Mesothelial cell of epicardium (in vitro differentiated cells): Measurements from ENCODE around the gene SH3BGRL2. TPM values are rescaled to one million over a fixed set of nuclear protein-coding genes. Genes with fewer than 3 reads are reported as not detected.
A peak's percentile ranks its signal among the peaks of the same experiment; 100 is the strongest.

ENCODE experiments used
- DNase-seq, 2 experiments: peaks; one replicate each; pipeline ENCODE4 v3.0.0; 2021; ENCODE audit warnings: low spot score in 2 of 2; ENCODE audit not compliant: unreplicated experiment in 2 of 2
- H3K27ac Mint-ChIP-seq: 2 replicates; pipeline ENCODE4 v1.8.0; 2021; ENCODE audit warnings: mixed read lengths
- H3K27me3 Mint-ChIP-seq: 2 replicates; pipeline ENCODE4 v1.8.0; 2021; ENCODE audit warnings: low read depth, mixed read lengths
- H3K36me3 Mint-ChIP-seq: 2 replicates; pipeline ENCODE4 v1.8.0; 2021; ENCODE audit warnings: mixed read lengths
- H3K4me1 Mint-ChIP-seq: 2 replicates; pipeline ENCODE4 v1.8.0; 2021; ENCODE audit warnings: mixed read lengths
- H3K4me3 Mint-ChIP-seq: 2 replicates; pipeline ENCODE4 v1.8.0; 2021; ENCODE audit warnings: mild to moderate bottlenecking, moderate library complexity, mixed read lengths
- H3K9me3 Mint-ChIP-seq: 2 replicates; pipeline ENCODE4 v1.8.0; 2021; ENCODE audit warnings: mixed read lengths
- total RNA-seq: library from RNA; stranded (reverse); gene quantifications from 3 replicates; pipeline ENCODE4 v1.2.1, GENCODE V29; 2021
- TF ChIP-seq, protein P1 (sequence below): fragments of 200-600 bp; sonication (generic); IDR thresholded peaks from one replicate; pipeline ENCODE4 v1.5.0; 2021; ENCODE audit warnings: antibody characterized with exemption; ENCODE audit not compliant: unreplicated experiment

SH3BGRL2 gene
- total RNA-seq, 1 donor from 2014 or later = 26.1 TPM

DNA sequence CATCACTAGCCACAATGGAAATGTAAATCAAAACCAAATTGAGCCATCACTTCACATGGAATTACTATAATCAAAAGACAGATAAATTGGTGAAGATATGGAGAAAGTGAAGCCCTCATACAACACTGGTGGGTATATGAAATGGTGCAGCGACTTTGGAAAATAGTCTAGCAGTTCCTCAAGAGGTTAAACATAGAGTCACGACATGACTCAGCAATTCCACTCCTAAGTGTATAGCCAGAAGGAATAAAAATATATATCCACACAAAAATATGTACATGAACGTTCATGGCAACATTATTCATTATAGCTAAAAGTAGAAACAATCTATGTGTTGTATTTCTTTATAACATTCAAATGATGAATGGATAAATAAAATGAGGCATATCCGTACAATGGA lies 33.1 kb upstream of the SH3BGRL2 start:
- peaks cover 14% of the 10 kb centered on the region for H3K36me3 Mint-ChIP-seq
- TF ChIP-seq, protein P1, sequence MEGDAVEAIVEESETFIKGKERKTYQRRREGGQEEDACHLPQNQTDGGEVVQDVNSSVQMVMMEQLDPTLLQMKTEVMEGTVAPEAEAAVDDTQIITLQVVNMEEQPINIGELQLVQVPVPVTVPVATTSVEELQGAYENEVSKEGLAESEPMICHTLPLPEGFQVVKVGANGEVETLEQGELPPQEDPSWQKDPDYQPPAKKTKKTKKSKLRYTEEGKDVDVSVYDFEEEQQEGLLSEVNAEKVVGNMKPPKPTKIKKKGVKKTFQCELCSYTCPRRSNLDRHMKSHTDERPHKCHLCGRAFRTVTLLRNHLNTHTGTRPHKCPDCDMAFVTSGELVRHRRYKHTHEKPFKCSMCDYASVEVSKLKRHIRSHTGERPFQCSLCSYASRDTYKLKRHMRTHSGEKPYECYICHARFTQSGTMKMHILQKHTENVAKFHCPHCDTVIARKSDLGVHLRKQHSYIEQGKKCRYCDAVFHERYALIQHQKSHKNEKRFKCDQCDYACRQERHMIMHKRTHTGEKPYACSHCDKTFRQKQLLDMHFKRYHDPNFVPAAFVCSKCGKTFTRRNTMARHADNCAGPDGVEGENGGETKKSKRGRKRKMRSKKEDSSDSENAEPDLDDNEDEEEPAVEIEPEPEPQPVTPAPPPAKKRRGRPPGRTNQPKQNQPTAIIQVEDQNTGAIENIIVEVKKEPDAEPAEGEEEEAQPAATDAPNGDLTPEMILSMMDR = no peak

DNA sequence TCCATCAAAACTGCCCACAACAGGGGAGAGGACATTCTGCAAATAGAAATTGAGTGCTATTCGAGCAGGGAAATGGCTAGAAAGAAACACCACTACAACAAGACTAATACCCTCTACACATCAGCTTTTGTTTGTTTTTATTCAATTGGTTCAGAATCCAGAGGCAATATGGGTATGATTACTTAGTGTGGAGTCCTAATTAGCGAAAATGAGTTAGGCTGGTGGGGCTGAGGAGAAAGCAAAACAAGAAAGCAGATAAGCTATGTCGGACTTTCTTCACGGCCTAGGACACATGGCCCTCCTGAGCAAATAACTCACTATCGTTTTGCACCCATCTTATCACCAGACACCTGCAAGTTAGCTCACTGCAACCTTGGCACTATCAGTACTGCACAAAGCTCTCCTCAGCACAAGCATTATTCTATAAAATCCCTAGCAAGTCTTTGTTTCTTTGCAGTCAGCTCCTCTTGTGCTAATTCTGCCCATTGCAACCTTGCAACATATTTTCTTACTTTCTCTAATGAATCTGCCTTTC lies 31.3 kb upstream of the SH3BGRL2 start:
- H3K9me3 Mint-ChIP-seq = peaks cover 16% of the 10 kb centered on the region
- peaks cover 22% of the 10 kb centered on the region for H3K36me3 Mint-ChIP-seq
- DNase-seq = no peak
- H3K27me3 Mint-ChIP-seq = no peaks in the 10 kb centered on the region
- peak overlapping the region; percentile 86 for H3K27ac Mint-ChIP-seq
- H3K4me3 Mint-ChIP-seq = no peak overlapping the region
- TF ChIP-seq, protein P1 = no peak
- H3K4me1 Mint-ChIP-seq = peaks cover 26% of the 10 kb centered on the region

More for the DNA sequence above, 33.1 kb upstream of the SH3BGRL2 start:
- Mint-ChIP-seq H3K9me3 (peaks cover 16% of the 10 kb centered on the region), H3K27me3 (no peaks in the 10 kb centered on the region), H3K4me3 (no peak overlapping the region), H3K27ac (no peak overlapping the region), H3K4me1 (peaks cover 23% of the 10 kb centered on the region)
- DNase-seq = no peak

DNA sequence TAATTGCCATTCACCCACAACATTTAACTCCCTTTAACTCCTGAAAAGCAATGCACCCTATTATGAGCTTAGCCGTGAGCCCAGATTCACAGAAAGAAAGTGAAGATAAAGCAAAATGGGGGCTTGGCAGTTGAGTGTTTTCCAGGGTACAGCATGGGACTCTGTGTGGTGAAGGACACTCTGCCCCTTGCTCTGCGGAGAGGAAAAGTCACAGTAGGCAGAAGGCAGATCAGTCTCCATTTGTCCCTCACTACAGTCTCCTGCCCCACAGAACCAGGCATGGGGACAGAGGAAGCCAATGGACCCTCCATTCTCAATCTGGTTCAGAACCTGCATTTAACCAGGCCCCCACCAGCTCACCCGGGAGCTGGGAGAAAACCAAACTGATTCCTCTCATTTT lies 30.8 kb upstream of the SH3BGRL2 start:
- TF ChIP-seq, protein P1 = no peak
- H3K9me3 Mint-ChIP-seq = peaks cover 16% of the 10 kb centered on the region
- no peak overlapping the region for H3K4me3 Mint-ChIP-seq
- H3K36me3 Mint-ChIP-seq = peaks cover 26% of the 10 kb centered on the region
- DNase-seq = no peak
- H3K4me1 Mint-ChIP-seq = peaks cover 26% of the 10 kb centered on the region
- no peaks in the 10 kb centered on the region for H3K27me3 Mint-ChIP-seq
- peak overlapping the region; percentile 86 for H3K27ac Mint-ChIP-seq

DNA sequence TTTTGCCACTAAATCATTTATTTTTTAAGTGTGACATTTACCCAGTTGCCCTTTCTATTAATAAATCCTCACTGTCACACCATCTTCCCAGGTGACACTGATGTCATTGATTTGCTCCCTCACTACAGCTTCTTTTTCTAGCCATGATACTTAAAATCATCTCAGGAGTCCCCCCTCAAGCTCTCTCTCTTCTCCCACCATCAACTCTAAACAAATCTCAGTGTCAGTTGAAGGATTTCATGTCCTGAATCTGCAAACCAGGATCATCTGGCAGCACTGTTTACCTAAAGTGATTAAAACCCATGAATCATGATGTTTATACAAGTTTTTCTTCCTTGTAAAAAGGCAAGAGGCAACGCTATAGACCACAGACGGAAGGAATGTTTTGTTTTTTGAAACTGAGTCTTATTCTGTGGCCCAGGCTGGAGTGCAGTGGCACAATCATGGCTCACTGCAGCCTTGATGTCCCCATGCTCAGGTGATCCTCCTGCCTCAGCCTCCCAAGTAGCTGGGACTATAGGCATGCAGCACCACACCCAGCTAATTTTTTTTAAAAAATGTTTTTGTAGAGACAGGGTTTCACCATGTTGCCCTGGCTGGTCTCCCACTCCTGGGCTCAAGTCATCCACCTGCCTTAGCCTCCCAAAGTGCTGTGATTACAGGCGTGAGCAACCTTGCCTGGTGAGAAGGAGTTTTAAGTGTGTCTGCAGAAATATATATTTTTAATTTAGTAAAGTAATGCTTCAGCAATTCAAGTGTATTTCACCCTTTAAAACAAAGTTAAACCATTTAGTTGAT lies 30.1 kb upstream of the SH3BGRL2 start:
- Mint-ChIP-seq H3K27ac (peak overlapping the region; percentile 86), H3K4me3 (no peak overlapping the region), H3K27me3 (no peaks in the 10 kb centered on the region), H3K36me3 (peaks cover 27% of the 10 kb centered on the region), H3K4me1 (peaks cover 26% of the 10 kb centered on the region), H3K9me3 (peaks cover 16% of the 10 kb centered on the region)
- TF ChIP-seq, protein P1 = no peak
- no peak for DNase-seq

DNA sequence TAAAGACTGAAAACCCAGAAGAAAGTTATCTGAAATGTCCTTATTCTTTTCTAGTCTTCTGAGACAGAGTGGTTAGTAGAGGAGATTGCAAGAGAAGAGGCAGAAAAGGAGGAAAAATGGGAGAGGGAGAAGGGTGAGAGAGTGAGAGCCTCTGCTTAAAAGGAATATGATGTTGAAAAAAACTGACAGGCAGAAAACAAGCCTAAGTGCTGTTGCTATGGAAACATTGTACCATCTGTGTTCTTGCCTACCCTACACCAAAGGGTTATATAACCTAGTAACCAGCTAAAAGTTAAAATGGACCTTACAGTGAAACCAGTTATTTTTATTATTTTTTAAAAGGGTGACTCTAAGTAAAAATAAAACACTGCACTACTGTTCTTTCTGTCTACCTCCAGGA lies 28.3 kb upstream of the SH3BGRL2 start:
- H3K36me3 Mint-ChIP-seq = peaks cover 18% of the 10 kb centered on the region
- H3K27me3 Mint-ChIP-seq = no peaks in the 10 kb centered on the region
- peaks cover 7% of the 10 kb centered on the region for H3K9me3 Mint-ChIP-seq
- H3K4me1 Mint-ChIP-seq = peaks cover 35% of the 10 kb centered on the region
- peak overlapping the region; percentile 43 for H3K27ac Mint-ChIP-seq
- no peak overlapping the region for H3K4me3 Mint-ChIP-seq
- DNase-seq = no peak
- TF ChIP-seq, protein P1 = no peak
